Activated T-cell treated with anti-CD3 and anti-CD28 coated beads, Interleukin-2, amount 50 U/mL, for 72 hours (primary cell): Measurements from ENCODE around the gene MID1IP1. TPM values are rescaled to one million over a fixed set of nuclear protein-coding genes. Genes with fewer than 3 reads are reported as not detected.

ENCODE experiments used
- total RNA-seq, 2 donors: library from RNA; stranded (reverse); gene quantifications; one replicate each; pipeline ENCODE4 v1.2.3, GENCODE V29; 2022

Gene MID1IP1
- total RNA-seq, 2 donors from 2014 or later: 118 to 133 TPM

Other genes starting within 250 kb of the MID1IP1 start
- gene TSPAN7, start 239.9 kb upstream of the MID1IP1 start, total RNA-seq: under 1 TPM; 0.60 to 0.62 TPM